OCI-LY7 (cell line): ENCODE measurements around the gene C1QL1. TPM values are rescaled to one million over a fixed set of nuclear protein-coding genes. Genes with fewer than 3 reads are reported as not detected.

Experiments used
- Bru-seq: library from RNA; stranded (reverse); fragments of 400-500 nt; gene quantifications from one replicate; lab custom pipeline; 2021; lab: Mats Ljungman, UMichigan
- BruChase-seq, 2 experiments: library from RNA; stranded (reverse); fragments of 400-500 nt; gene quantifications; one replicate each; lab custom pipeline; 2021; lab: Mats Ljungman, UMichigan
- BruUV-seq: library from RNA; stranded (reverse); fragments of 400-500 nt; replicated peaks from 2 replicates; lab custom pipeline; 2021; lab: Mats Ljungman, UMichigan
- CTCF ChIA-PET: fragments of 300-600 bp; sonication (Branson Sonifier 250); formaldehyde crosslinking; loops from one replicate; lab custom pipeline; 2022; ENCODE audit warnings: antibody characterized with exemption; ENCODE audit not compliant: unreplicated experiment; lab: Charles Lee
- POLR2A ChIA-PET: fragments of 300-600 bp; sonication (Branson Sonifier 250); formaldehyde crosslinking; loops from one replicate; lab custom pipeline; 2022; ENCODE audit warnings: antibody characterized with exemption; lab: Charles Lee
- DNase-seq: peaks from one replicate; pipeline ENCODE4 v3.0.0-alpha.2; 2015; ENCODE audit warnings: low spot score
- H2AFZ ChIP-seq: fragments of 200-600 bp; sonication (generic), shearing (Covaris generic); 2 replicates; pipeline ENCODE4 v1.6.1; 2014; ENCODE audit warnings: mild to moderate bottlenecking, antibody characterized with exemption, low read length, moderate library complexity
- H3K27ac ChIP-seq: fragments of 200-600 bp; sonication (generic); 2 replicates; pipeline ENCODE4 v1.5.1; 2014; ENCODE audit warnings: mixed run types, low read depth, mild to moderate bottlenecking, moderate library complexity, low read length, inconsistent platforms; ENCODE audit not compliant: poor library complexity, severe bottlenecking
- H3K36me3 ChIP-seq: fragments of 200-600 bp; sonication (generic); 2 replicates; pipeline ENCODE4 v1.6.1; 2014; ENCODE audit warnings: mild to moderate bottlenecking, antibody characterized with exemption, low read length, moderate library complexity, mixed read lengths; ENCODE audit not compliant: insufficient read depth
- H3K4me1 ChIP-seq: fragments of 200-600 bp; sonication (generic); 2 replicates; pipeline ENCODE4 v1.5.1; 2014; ENCODE audit warnings: mild to moderate bottlenecking, low read length; ENCODE audit not compliant: insufficient read depth, poor library complexity, severe bottlenecking
- H3K4me2 ChIP-seq: fragments of 200-600 bp; sonication (generic); 2 replicates; pipeline ENCODE4 v1.6.1; 2014; ENCODE audit warnings: mild to moderate bottlenecking, low read length
- H3K4me3 ChIP-seq: fragments of 200-600 bp; sonication (generic); 2 replicates; pipeline ENCODE4 v1.5.1; 2014; ENCODE audit warnings: mild to moderate bottlenecking, low read depth, low read length; ENCODE audit not compliant: poor library complexity, severe bottlenecking
- H3K79me2 ChIP-seq: fragments of 200-600 bp; sonication (generic); 2 replicates; pipeline ENCODE4 v1.6.1; 2016; ENCODE audit warnings: low read depth, mild to moderate bottlenecking, low read length, moderate library complexity, mixed read lengths; ENCODE audit not compliant: insufficient read depth
- H3K9me2 ChIP-seq: fragments of 200-600 bp; sonication (generic); 2 replicates; pipeline ENCODE4 v1.6.1; 2016; ENCODE audit warnings: mild to moderate bottlenecking, low read length, mixed read lengths; ENCODE audit not compliant: insufficient read depth
- H3K9me3 ChIP-seq: fragments of 200-600 bp; sonication (generic); 2 replicates; pipeline ENCODE4 v1.6.1; 2014; ENCODE audit warnings: mild to moderate bottlenecking, mixed run types, low read length, mixed read lengths
- H4K20me1 ChIP-seq: fragments of 200-600 bp; sonication (generic); 2 replicates; pipeline ENCODE4 v1.6.1; 2014; ENCODE audit warnings: mild to moderate bottlenecking, antibody characterized with exemption, low read length, moderate library complexity, mixed read lengths; ENCODE audit not compliant: insufficient read depth
- EZH2phosphoT487 ChIP-seq: fragments of 200-600 bp; sonication (generic); IDR thresholded peaks from 2 replicates; pipeline ENCODE4 v1.6.1; 2018; ENCODE audit warnings: low read depth, borderline replicate concordance, mild to moderate bottlenecking, mixed run types, antibody characterized with exemption, low read length, moderate library complexity, mixed read lengths
- intact Hi-C: fragments of 100-400 bp; cut with micrococcal nuclease; formaldehyde crosslinking; loops from one replicate; pipeline ENCODE4 v1.10.0; 2022; ENCODE audit not compliant: unreplicated experiment
- long read RNA-seq: library from polyadenylated mRNA; stranded (forward); transcript quantifications from one replicate; pipeline ENCODE4 v2.0.0, GENCODE V29; 2022
- total RNA-seq, 2 experiments: library from RNA; depleted of rRNA in 1 of 2; stranded (reverse); fragments of >200 nt in 1 of 2; shearing (Covaris generic) in 1 of 2; gene quantifications; 2 replicates each; pipeline ENCODE4 v1.2.3, GENCODE V29; 2014 to 2022
- TF ChIP-seq, protein P1 (sequence below): fragments of 200-600 bp; sonication (generic); conservative IDR thresholded peaks from 2 replicates; pipeline ENCODE4 v1.5.1; 2014; ENCODE audit warnings: mild to moderate bottlenecking, antibody characterized with exemption, low read length, moderate library complexity, mixed read lengths

C1QL1 gene
- not detected in 2 replicates for total RNA-seq (2014; rRNA removed; shearing (Covaris generic))
- total RNA-seq (2022), result not detected in 2 replicates
- Bru-seq, nascent RNA, result not detected
- BruChase-seq, experiment 1, labeled RNA remaining after a 6-hour chase, result not detected
- BruChase-seq, experiment 2, labeled RNA remaining after a 2-hour chase, result not detected
- long read RNA-seq, result 0 reads

- H3K9me2 ChIP-seq, result no peaks in the 10 kb centered on the region
- H3K4me1 ChIP-seq, result peaks cover 5% of the 10 kb centered on the region
- no peak within 1 kb of the TSS for H3K27ac ChIP-seq
- DNase-seq, result peak; percentile 92
- no peaks in the 10 kb centered on the region for H3K79me2 ChIP-seq
- BruUV-seq, result no TSS peak
- TF ChIP-seq, protein P1, sequence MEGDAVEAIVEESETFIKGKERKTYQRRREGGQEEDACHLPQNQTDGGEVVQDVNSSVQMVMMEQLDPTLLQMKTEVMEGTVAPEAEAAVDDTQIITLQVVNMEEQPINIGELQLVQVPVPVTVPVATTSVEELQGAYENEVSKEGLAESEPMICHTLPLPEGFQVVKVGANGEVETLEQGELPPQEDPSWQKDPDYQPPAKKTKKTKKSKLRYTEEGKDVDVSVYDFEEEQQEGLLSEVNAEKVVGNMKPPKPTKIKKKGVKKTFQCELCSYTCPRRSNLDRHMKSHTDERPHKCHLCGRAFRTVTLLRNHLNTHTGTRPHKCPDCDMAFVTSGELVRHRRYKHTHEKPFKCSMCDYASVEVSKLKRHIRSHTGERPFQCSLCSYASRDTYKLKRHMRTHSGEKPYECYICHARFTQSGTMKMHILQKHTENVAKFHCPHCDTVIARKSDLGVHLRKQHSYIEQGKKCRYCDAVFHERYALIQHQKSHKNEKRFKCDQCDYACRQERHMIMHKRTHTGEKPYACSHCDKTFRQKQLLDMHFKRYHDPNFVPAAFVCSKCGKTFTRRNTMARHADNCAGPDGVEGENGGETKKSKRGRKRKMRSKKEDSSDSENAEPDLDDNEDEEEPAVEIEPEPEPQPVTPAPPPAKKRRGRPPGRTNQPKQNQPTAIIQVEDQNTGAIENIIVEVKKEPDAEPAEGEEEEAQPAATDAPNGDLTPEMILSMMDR, result no peak
- no peak for TF ChIP-seq EZH2phosphoT487
- H3K36me3 ChIP-seq, result no peaks in the 10 kb centered on the region
- H3K4me2 ChIP-seq, result peak within 1 kb of the TSS; percentile 97
- no peaks in the 10 kb centered on the region for H4K20me1 ChIP-seq
- intact Hi-C loops, result no loop called here
- H2AFZ ChIP-seq, result peak within 1 kb of the TSS; percentile 70
- peak within 1 kb of the TSS; percentile 62 for H3K4me3 ChIP-seq
- no peaks in the 10 kb centered on the region for H3K9me3 ChIP-seq
- ChIA-PET POLR2A (interaction anchor here (0.5 to 0.7 kb wide), 6 partner anchors 9 to 1109 kb away, joined by 3 to 5 read pairs (median 4); partner anchors contain the start of gene NMT1), CTCF (interaction anchor here (0.6 kb wide), 5 partner anchors 29 to 973 kb away, joined by 3 to 14 read pairs (median 6); no protein-coding TSS in a partner anchor)
Measured at GRCh38 chr17:44968225-44969143, at the start of gene C1QL1. Gene C1QL1 (minus strand): TSS chr17:44968303. CDS start chr17:44968048, 255 bp downstream.

DNA sequence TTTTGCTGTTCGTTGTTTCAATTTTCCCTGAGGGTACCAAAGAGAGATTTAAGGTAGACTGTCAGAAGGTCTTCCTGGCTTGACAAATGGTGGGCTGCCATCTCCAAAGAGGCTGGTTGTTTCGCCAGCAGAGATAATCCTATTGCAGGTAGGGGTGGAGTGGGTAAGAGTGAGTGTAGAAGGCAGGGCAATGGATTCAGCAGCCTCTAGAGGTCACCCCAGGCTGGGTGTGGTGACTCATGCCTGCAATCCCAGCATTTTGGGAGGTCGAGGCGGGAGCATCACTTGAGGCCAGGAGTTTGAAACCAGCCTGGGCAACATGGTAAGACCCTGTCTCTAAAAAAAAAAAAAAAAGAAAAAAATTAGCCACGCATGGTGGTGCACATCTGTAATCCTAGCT is 48.7 kb upstream of the C1QL1 start:
- Histone ChIP-seq H3K27ac (no peak overlapping the region), H3K9me2 (no peaks in the 10 kb centered on the region), H3K4me2 (no peak overlapping the region), H3K4me1 (peaks cover 6% of the 10 kb centered on the region), H3K79me2 (no peaks in the 10 kb centered on the region), H2AFZ (no peak overlapping the region), H4K20me1 (no peaks in the 10 kb centered on the region), H3K4me3 (no peak overlapping the region), H3K9me3 (no peaks in the 10 kb centered on the region), H3K36me3 (no peaks in the 10 kb centered on the region)
- DNase-seq, result peak; percentile 29
- CTCF ChIA-PET, result no interaction called here
- TF ChIP-seq, protein P1, result peak; percentile 73
- TF ChIP-seq EZH2phosphoT487, result no peak
- POLR2A ChIA-PET, result interaction anchor here (0.7 kb wide), 1 partner anchor 15 kb away, joined by 3 read pairs; no protein-coding TSS in a partner anchor
- intact Hi-C loops, result loop anchor here (5.0 kb wide), 1 partner anchor 80 kb away; no protein-coding TSS in a partner anchor
- no TSS peak for BruUV-seq
